Cardiac muscle cell (in vitro differentiated cells and primary cell): ENCODE measurements around the gene GAREM1. TPM values are rescaled to one million over a fixed set of nuclear protein-coding genes. Genes with fewer than 3 reads are reported as not detected.

Source experiments
- DNase-seq, 2 donors: peaks; one replicate each; pipeline versions ENCODE4 v3.0.0 to v3.0.0-alpha.2; 2010 to 2017; ENCODE audit warnings: low read depth in 1 of 2, low spot score in 1 of 2
- H3K27ac ChIP-seq: fragments of 200-600 bp; sonication (generic); 2 replicates; pipeline ENCODE4 v1.5.1; 2016
- H3K27me3 ChIP-seq: fragments of 200-600 bp; sonication (generic); 2 replicates; pipeline ENCODE4 v1.6.0; 2016; ENCODE audit warnings: control low read depth
- H3K36me3 ChIP-seq: fragments of 200-600 bp; sonication (generic); 2 replicates; pipeline ENCODE4 v1.5.1; 2016; ENCODE audit warnings: control low read depth
- H3K4me1 ChIP-seq: fragments of 200-600 bp; sonication (generic); 2 replicates; pipeline ENCODE4 v1.8.1; 2017; ENCODE audit warnings: low read depth, mild to moderate bottlenecking, mixed run types
- H3K4me3 ChIP-seq: fragments of 200-600 bp; sonication (generic); 2 replicates; pipeline ENCODE4 v1.5.1; 2016; ENCODE audit warnings: mild to moderate bottlenecking
- H3K9me3 ChIP-seq: fragments of 200-600 bp; sonication (generic); 2 replicates; pipeline ENCODE4 v1.5.1; 2017; ENCODE audit warnings: low read depth, mild to moderate bottlenecking, control low read depth
- polyA plus RNA-seq: library from polyadenylated mRNA; unstranded; fragments of >200 nt; fragmentation: Nextera tagmentation; extraction: Ambion mirVana; gene quantifications from 2 replicates; pipeline ENCODE4 v1.2.1, GENCODE V29; 2016
- total RNA-seq: library from RNA; depleted of rRNA; stranded (reverse); fragments of >200 nt; gene quantifications from 2 replicates; pipeline ENCODE4 v1.2.3, GENCODE V29; 2016
- TF ChIP-seq, protein P1 (sequence below): IDR thresholded peaks from 2 replicates; pipeline ENCODE4 v1.5.1; 2012; ENCODE audit warnings: low read depth, mild to moderate bottlenecking, low read length

Gene GAREM1
- total and polyA plus RNA-seq, 2 experiments from 2014 or later, result 14.2 to 17.3 TPM

GRCh38 chr18:32422978-32423740 is 47.5 kb downstream of the GAREM1 start:
- Histone ChIP-seq H3K36me3 (no peaks in the 10 kb centered on the region), H3K27me3 (no peaks in the 10 kb centered on the region), H3K27ac (no peak overlapping the region), H3K4me1 (peaks cover 39% of the 10 kb centered on the region), H3K4me3 (no peak overlapping the region), H3K9me3 (no peaks in the 10 kb centered on the region)
- TF ChIP-seq, protein P1, sequence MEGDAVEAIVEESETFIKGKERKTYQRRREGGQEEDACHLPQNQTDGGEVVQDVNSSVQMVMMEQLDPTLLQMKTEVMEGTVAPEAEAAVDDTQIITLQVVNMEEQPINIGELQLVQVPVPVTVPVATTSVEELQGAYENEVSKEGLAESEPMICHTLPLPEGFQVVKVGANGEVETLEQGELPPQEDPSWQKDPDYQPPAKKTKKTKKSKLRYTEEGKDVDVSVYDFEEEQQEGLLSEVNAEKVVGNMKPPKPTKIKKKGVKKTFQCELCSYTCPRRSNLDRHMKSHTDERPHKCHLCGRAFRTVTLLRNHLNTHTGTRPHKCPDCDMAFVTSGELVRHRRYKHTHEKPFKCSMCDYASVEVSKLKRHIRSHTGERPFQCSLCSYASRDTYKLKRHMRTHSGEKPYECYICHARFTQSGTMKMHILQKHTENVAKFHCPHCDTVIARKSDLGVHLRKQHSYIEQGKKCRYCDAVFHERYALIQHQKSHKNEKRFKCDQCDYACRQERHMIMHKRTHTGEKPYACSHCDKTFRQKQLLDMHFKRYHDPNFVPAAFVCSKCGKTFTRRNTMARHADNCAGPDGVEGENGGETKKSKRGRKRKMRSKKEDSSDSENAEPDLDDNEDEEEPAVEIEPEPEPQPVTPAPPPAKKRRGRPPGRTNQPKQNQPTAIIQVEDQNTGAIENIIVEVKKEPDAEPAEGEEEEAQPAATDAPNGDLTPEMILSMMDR, result no peak
- peak in 1 of 2 donors; percentile 30 for DNase-seq

DNA sequence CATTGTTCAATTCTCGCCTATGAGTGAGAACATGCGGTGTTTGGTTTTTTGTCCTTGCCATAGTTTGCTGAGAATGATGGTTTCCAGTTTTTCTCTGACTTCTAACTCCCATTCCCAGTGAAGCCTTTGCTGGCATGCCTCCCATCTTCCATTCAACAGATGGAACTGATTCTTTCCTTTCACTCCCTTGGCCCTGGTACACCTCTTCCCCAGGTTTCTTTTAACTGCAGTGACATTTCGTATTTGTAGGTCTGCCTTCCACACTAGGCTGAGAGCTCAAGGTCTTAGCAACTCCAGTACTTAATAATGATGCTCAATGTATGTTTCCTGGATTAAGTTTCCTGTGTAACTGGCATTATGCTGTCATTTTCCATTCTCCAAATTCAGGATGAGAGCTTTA is 48.5 kb downstream of the GAREM1 start:
- H3K27ac ChIP-seq, result no peak overlapping the region

GRCh38 chr18:32420084-32420750 is 50.5 kb downstream of the GAREM1 start:
- H3K27me3 ChIP-seq, result no peaks in the 10 kb centered on the region
- H3K27ac ChIP-seq, result no peak overlapping the region
- DNase-seq, result peak in 1 of 2 donors; percentile 40
- no peaks in the 10 kb centered on the region for H3K9me3 ChIP-seq
- peaks cover 23% of the 10 kb centered on the region for H3K4me1 ChIP-seq
- no peaks in the 10 kb centered on the region for H3K36me3 ChIP-seq
- TF ChIP-seq, protein P1, result no peak
- no peak overlapping the region for H3K4me3 ChIP-seq

More for the DNA sequence above, 48.5 kb downstream of the GAREM1 start:
- H3K4me3 ChIP-seq, result no peak overlapping the region
- no peaks in the 10 kb centered on the region for H3K36me3 ChIP-seq
- H3K9me3 ChIP-seq, result no peaks in the 10 kb centered on the region
- no peak for DNase-seq
- TF ChIP-seq, protein P1, result no peak
- H3K4me1 ChIP-seq, result peaks cover 30% of the 10 kb centered on the region
- H3K27me3 ChIP-seq, result no peaks in the 10 kb centered on the region

- no peak overlapping the region for H3K4me3 ChIP-seq
- no peaks in the 10 kb centered on the region for H3K9me3 ChIP-seq
- no peaks in the 10 kb centered on the region for H3K27me3 ChIP-seq
- H3K27ac ChIP-seq, result no peak overlapping the region
- DNase-seq, result no peak
- no peaks in the 10 kb centered on the region for H3K36me3 ChIP-seq
- TF ChIP-seq, protein P1, result no peak
- peaks cover 9% of the 10 kb centered on the region for H3K4me1 ChIP-seq
Observed at GRCh38 chr18:32418148-32418547, 52.5 kb downstream of the GAREM1 start.

DNA sequence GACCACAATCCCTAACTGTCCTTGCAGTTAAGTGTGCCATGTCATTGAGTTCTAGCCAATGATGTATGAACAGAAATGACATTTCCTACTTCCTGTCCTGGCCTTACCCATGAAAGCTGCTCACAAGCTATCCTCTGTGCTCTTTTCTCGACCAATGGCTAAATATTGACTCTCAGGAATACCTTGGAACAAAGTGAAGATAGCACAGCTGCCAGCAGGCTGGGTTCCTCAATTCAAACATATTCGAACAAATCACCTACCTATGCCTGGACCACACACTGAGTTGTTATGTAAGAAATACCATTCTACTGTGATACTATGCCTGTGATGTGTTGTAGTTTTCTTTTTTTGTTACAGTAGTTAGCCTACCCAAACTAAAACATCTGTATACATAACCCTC is 65.1 kb downstream of the GAREM1 start:
- H3K36me3 ChIP-seq, result no peaks in the 10 kb centered on the region
- no peak overlapping the region for H3K27ac ChIP-seq
- H3K9me3 ChIP-seq, result no peaks in the 10 kb centered on the region
- H3K27me3 ChIP-seq, result no peaks in the 10 kb centered on the region
- DNase-seq, result no peak
- TF ChIP-seq, protein P1, result no peak
- no peak overlapping the region for H3K4me3 ChIP-seq
- peaks cover 4% of the 10 kb centered on the region for H3K4me1 ChIP-seq
